HPDE6-E6E7 (cell line): ENCODE data around the gene PLCL2.
"Not testable (repeated sequence)": the region's sequence is repeated elsewhere in the genome, so short reads cannot be mapped to it uniquely, and the experiment has no call there.

Source experiments
- DNase-seq: peaks from one replicate; pipeline ENCODE4 v3.0.0; 2011; ENCODE audit warnings: missing footprints; ENCODE audit errors: extremely low spot score

The PLCL2 gene

DNA sequence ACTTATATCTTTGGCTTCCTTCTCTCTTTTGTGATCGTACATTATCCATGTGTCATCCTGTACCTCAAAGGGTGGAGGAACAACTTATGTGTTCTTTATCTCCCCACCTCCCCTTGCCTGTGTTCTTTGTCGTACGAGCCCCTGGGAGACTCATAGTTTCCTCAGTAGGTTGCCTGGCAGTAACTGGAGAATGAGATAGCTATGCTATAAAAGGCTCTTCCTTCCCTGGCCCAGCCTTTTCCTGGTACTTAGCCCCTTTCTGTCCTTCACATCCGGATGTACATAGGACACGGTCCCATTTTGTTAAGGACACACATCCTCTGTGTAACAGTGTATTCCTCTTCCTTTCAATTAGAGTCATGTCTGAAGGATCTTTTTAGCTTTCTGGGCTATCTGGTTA lies 32.1 kb downstream of the PLCL2 start:
- no peak for DNase-seq

DNA sequence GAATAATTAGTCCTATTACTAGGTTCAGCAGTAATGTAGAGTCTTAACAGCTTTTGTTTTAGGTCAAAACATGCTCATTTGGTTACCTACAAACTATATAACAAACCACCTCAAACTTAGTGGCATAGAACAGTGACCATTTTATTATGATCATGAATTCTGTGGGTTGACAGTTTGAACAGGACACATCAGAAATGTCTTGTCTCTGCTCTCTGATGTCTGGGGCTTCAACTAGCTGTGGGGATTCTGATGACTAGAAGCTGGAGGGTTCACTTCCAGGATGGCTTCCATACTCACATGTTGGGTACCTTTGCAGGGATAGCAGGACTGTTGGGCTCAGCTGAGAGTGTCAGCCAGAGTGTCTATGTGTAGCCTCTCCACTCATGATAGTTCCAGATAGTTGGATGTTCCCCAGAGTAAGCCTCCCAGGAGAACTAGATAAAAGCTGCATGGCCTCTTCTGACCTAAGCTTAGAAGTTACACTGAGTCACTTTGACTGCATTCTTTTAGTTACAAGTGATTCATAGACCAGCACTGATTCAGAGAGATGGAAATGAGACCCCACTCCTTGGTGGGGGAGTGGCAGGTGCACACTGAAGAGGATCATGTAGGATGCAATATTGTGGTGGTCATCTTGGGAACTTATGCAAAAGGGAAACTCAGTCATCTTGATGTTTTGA lies 32.6 kb downstream of the PLCL2 start:
- DNase-seq, result no peak

DNA sequence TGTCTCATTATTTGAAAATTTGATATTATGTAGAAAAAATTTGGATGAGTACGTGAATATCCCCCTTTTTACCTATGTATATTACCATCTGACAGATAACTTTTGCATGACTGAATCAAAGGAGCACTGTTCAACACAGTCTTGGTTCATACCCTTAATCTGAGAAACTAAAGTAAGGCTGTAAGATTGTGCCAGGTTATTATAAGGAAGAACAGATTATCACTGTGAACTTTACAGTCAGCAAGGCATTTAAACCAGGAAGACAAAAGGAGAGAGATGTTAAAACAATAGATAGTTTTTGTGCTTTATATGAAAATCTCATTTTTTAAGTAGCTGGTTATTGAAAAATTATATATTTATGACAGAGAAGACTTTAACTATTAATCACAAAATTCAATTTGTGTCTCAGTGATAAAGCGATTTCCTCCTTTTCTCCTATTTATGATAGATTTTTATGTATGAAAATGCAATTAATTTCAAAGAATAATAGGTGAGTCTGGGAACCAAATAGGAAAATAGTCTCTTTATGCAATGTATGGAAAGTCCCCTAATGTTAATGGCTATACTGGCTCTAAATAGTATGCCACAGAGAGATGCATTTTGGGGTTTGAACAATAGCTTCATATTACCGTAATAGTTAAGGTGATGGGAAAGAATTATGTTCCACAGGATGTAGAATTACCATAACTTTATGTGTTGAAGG lies 33.4 kb downstream of the PLCL2 start:
- DNase-seq, result no peak

DNA sequence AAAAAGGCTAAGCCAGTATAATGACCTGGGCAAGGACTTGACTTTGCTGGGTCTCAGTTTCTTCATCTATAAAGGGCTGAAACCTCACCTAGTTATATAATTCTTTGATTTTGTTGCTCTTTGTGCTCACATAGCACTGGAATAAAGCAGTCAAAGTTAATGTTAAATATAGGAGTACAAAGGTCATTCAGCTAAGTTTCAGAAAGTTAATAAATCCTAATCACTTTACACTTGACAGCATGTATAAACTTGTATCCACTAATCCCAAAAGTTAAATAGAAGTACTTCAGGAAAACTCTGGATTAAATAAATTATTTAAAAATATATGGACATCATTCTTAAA lies 33.9 kb downstream of the PLCL2 start:
- DNase-seq, result no peak

DNA sequence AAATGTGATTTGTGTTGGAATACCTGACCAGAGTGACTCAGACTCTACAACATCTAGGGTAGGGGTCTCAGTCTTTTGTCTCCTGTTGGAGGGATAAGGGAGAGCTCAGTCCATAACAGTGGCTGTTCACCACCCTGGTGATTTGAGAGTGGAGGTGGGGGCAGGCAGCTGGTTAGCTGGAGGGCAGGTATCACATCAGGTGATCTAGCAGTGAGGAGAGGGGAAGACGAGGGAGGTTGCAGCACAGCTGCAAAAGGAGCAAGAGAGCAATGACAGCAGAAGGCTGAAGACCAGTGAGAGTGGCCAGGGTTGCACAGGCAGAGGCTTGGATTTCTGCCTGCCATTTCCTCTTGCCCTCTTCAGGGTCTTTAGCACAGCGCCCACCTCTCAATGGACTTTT lies 38.4 kb downstream of the PLCL2 start:
- DNase-seq, result no peak

DNA sequence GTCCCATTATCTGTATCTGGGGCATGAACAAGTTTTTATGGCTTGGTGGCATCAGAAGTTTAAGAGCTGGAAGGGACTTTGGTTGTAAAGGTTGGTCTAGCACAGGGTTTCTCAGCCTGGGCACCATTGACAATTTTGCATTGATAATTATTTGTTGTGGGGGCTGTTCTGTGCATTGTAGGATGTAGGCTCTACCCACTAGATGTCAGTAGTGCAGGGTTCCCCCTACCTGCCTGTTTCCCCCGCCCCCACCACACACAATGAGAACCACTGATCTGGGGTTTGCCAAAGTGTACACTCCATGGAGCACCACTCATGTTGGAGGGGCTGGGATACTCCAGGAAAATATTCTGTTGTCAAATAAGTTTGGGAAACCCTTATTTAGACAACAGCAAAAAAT lies 42.7 kb downstream of the PLCL2 start:
- no peak for DNase-seq

DNA sequence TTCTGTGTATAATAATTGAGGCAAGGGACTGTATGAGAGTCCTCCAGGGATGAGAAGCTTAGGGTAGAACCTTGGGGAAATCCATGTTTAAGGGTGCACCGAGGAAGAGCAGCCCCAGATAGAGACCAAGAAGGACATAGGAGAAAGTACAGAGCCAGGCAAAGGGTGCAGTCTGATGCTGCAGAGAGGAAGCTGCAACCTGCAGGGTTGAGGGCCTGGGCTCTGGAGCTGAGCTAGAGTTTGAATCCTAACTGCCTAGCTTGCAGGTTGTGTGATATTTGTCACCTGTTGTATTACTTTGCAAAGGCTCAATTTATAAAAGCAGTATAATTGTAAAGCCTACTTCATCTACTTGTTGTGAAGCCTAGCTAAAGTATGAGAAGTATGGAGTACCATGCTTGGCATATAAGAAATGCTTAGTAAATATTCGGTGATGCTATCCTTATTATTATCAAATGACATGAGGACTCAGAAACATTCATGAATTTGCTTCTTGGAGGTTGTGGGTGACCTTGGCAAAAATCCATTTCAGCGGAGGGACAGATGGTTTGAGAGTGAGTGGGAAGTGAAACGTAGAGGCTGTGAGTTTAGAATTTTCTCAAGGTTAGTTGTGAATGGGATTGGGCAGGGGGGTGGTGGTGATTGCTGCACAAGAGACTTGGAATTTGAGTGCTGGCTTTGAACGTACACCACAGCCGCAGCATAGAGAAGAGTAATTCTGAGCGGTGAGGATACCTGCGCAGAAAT lies 43.8 kb downstream of the PLCL2 start:
- DNase-seq, result no peak

DNA sequence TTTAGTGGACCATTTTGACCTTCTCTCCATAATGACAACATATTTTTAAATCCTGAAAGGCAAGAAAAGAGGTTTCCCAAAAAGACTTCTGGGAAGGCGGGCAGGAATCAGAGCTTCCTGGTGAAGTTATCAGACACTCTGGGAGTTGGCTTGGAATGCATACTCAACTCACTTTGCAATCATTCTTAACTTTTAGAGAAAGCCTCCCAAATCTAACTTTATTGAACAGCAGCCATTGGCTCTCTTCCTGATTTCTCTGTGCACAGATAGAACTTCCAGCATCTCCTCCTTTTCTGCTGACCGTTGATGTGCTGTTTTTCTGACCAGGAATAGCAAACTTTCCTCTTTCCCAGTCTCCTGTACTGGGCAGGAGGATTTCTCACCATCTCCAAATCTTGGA lies 44.6 kb downstream of the PLCL2 start:
- DNase-seq, result no peak

DNA sequence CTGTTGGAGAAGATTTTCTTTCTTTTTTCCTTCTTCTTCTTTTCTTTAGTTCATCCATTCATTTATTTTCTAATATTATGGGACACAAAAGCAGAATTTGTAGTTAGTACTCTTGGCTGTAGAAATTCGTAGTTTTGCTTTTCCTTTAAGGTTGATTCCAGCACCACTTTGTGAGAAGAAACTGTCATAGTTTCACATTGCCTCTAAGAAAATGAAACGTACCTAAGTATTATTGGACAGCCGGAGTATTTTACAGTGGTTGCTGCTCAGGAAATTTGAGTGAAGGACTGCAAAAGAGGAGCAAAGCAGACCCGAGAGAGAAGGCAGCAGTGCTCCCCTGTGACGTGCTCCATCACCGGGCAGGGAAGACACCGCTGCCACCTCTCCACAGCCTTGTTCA lies 48.1 kb downstream of the PLCL2 start:
- DNase-seq, result no peak

DNA sequence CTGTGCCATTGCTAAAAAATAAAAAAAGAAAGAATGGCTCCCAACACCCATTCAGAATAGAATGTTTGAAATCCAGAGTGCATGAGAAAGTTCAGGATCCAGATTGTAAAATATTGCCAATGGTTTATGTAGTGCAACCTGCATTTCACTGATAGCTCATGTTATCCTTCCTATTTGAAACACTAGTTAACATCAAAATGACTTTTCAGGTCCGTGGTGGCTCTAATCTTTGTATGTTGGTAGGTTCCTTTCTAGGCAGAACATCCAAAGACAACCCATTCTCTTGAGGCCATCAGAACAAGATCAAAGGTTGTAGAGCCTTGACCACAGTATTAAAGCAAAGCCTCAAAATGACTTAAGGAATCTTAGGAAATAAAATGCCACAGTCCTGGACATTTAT lies 51.0 kb downstream of the PLCL2 start:
- no peak for DNase-seq

DNA sequence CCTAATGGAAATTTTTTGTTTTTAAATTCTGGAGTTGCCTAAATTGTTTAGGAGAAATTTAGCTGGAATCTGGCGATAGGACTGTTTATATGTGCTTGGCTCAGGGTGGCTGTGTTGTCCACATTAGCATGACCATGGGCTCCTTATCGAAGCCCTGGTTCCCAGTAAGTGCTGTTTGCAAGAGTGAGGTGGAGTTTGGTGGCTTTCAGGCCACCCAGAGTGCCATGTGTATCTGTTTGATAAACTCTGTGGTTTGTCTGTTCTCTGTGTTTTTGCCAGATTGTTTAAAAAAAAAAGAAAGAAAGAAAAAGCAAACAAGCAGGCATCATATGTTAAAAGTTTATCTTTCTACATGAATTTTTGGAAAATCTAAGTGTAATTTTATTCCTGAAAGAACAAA lies 51.5 kb downstream of the PLCL2 start:
- DNase-seq, result no peak

DNA sequence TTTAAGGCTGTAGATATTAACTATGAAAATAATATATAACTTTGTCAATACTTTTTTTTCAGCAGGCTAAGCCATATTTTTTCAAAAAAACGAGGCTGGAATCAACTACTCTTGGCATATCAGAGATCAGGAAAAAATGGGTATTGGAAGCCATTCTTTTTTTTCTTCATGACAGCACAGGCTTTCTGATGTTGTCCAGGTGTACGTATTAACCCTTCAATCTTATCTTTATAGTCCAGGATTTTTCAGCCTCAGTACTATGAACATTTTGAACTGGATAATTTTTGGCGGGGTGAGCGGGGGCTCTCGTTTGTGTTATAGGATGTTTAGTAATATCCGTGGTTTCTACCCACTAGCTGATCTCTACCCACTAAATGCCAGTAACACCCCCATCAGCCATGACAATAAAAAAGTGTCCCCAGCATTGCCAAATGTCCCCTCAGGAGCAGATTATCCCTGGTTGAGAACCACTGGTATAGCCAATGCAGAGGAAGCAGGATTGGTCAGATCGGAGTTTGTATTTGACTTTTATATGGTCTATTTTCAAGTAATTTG lies 52.0 kb downstream of the PLCL2 start:
- no peak for DNase-seq

DNA sequence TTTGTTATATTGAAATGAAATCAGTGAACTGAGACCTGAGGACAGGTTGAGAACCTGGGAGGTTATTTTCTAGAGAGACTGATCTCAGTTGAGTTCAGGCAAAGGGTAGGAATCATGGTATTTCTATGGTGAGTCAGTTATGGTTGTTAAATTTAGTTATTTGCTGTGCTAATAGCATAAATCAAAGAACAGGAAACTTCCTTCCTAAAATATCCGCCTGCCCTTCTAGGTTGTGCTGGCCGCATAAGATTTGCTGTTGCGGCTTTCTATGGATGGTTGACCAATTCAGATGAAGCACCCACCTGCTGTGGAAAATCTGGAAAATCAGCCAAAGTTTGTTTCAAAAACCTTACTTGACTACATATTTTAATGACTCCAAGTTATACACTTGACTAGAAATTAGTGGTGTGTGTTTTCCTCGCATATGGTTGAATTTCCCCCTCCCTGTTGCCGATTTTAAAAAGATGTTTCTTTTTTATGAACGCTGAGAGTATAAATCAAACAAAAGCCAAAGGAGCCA lies 52.6 kb downstream of the PLCL2 start:
- DNase-seq, result no peak

DNA sequence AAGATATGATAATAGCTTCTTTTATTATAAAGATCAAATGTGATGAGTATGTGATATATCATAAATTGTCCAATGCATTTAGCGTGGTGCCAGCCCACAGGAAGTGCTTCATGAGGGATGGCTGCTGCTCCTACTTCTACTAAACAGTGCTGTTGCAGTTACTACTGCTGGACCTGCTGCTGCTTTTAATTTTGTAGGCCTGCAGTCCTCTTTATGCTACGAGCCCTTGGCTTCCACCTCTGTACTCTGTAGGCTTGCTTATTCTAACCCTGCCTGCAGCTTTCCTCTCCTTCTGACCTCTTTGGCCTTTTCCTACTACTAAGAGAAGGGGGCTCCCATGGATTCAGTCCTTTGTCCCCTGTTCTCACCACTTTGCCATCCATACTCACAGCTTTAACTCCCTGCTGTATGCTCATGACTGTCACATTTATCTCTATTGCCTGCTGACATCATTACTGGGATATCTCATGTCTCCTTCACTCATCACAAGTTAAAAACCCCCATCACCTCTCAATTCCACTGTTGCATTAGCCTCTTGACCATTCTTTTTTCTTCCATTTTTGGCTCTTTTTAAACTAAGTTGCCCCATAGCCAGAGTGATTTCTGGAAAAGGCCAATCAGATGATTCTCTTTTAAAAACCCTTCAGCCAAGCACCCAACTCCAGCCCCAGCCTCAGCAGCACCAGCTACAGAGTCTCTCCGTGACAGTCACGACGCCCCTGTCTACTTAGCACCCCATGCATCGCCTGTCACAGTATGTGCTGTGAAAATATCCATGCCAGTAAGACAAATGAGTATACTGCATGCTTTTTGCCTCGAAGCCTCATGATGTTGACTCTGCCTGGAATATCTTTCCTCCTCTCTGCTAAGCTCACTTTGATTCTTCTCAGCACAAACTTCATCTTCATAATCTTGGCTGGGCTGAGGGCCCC lies 56.3 kb downstream of the PLCL2 start:
- DNase-seq, result no peak

DNA sequence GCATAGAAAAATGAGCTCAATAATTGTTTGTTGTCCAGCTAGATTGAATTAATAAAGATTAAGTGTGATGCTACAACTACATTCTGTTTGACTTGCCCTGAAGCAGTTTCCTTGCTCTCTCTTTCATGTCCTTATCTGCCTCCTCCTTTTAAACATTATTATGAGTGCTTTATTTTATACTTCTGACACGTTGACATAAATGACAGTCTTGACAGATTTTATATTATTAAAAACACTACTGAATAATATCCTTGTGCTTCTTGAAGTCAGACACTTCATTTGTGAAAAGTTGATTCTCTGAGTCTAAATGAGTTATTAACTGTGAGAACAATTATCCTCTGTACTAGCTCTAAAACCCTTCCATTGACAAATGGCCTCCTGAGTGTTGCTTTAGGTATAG lies 58.2 kb downstream of the PLCL2 start:
- no peak for DNase-seq

DNA sequence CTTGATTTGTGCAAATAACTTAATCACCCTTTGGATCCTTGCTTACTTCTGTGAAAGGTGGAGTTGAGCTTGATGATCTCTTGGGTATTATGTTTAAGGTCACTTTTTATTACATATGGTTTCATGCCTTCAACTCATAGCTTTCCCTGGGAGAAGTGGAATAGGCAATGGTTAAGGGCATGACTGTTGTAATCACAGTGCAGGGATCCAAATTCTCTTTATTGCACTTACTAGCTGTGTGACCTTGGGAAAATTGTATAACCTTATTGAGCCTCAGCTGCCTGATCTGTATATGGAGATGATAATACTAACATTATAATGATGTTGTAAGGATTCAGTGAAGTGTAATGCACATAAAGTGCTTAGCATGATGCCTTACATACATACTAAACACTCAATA lies 59.1 kb downstream of the PLCL2 start:
- no peak for DNase-seq

DNA sequence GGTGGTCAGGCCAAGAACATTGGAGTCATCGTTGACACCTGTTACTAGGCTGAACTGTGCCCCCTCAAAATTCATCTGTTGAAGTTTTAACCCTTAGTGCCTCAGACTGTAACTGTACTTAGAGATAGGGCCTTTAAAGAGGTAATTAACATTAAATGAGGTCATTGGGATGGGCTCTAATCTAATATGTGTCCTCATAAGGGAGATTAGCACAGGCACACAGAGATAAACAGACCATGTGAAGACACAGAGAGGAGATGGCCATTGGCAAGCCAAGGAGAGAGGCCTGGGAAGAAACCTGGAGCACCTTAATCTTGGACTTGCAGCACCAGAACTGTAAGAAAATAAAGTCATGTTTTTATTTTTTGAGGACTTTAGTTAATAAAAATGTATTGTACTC lies 59.6 kb downstream of the PLCL2 start:
- no peak for DNase-seq

DNA sequence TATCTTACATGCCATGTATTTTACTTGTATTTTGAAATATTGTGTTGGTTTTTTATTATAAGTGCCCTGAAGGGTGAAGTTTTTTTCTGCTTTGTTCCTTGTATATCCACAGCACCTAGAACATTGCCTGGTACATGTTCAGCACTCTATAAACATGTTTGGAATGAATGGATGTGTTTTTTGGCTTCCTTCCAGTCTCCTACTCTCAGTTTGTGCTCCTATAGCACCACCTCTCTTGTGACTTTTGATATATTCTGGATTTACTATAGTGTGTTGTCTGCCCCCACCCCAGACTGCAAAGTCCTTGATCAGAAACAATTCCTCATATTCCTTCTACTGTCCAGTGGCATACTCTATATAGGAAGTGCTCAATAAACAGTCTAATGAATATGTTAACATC lies 60.6 kb downstream of the PLCL2 start:
- no peak for DNase-seq

DNA sequence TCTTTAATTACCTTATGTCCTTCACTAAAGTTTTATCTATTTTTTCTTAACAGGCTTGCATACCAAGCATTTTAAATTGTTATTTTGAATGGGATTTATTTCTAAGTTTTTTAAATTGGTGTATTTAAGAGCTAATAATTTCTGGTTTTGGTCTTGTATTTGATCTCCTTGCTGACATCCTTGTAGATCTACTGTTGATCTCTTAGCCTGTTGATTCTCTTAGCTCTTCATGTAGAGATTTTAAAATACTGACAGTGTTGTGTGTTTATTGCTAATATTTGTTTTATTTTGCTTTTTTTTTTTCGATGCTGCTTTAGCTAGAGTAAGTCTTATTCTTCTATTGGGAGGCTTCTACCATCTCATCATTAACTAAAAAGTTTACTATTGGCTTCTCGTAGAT lies 65.5 kb downstream of the PLCL2 start:
- no peak for DNase-seq

DNA sequence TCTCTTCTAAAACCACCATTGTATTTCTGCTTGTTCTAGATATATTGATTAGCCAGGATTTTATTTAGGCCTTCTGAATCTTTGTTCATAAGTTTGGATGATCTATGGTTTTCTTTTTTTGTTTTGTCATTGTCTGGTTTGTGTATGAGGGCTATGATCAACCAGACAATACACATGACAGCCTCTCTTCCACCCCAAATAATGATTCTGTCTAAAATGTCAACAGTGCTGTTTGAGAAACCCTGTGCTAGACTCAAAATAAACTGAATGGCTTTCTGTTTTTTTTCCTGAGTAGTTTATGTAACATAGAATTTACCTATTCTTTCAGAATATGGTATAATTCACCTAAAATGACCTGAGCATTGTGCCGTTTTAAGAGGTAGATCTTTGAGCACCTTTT lies 66.1 kb downstream of the PLCL2 start:
- DNase-seq, result no peak

DNA sequence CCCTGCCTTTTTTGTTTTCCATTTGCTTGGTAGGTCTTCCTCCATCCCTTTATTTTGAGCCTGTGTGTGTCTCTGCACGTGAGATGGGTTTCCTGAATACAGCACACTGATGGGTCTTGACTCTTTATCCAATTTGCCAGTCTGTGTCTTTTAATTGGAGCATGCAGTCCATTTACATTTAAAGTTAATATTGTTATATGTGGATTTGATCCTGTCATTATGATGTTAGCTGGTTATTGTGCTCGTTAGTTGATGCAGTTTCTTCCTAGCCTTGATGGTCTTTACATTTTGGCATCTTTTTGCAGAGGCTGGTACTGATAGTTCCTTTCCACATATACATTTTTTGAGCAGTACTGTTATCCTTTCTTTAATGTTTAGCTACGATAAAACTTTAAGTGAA lies 73.1 kb downstream of the PLCL2 start:
- not testable (repeated sequence) for DNase-seq

DNA sequence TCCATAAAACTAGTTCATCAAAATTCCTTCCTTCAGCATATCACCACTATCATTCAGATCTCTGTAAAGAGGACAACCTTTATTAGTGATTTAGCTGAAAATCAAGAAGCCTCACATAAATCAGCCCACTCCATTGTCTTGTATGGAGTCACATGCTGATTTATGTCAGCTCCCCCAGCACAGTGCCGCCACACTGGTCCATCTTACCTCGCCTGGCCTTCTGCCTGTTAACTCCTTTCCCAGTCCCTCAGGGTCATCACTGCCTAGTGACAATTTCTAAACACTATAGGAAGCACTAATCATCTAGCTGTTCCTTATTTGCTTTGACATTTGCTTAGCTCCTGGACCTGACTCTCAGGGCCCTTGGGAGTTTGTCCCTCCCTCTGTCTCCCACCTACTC lies 75.4 kb downstream of the PLCL2 start:
- DNase-seq, result no peak
